ENCODE measurements around the gene PGAP6. TPM values are rescaled to one million over a fixed set of nuclear protein-coding genes. Genes with fewer than 3 reads are reported as not detected.
"Not testable (repeated sequence)": the region's sequence is repeated elsewhere in the genome, so short reads cannot be mapped to it uniquely, and the experiment has no call there.

PGAP6 gene
- total RNA-seq, 1 experiment from 2014 or later: 34.2 TPM

- no peak overlapping the region for H3K4me3 ChIP-seq
- DNase-seq: no peak
- H3K27me3 ChIP-seq: no peaks in the 10 kb centered on the region
- no peaks in the 10 kb centered on the region for H3K9me3 ChIP-seq
- H3K36me3 ChIP-seq: peaks cover 11% of the 10 kb centered on the region
Measured at GRCh38 chr16:333406-334094, 48.2 kb downstream of the PGAP6 start.

GRCh38 chr16:331181-331814 lies 50.5 kb downstream of the PGAP6 start:
- not testable (repeated sequence) for DNase-seq, H3K4me3 ChIP-seq
- peaks cover 11% of the 10 kb centered on the region for H3K36me3 ChIP-seq

GRCh38 chr16:330741-331140 lies 51.0 kb downstream of the PGAP6 start:
- no peaks in the 10 kb centered on the region for H3K27me3 ChIP-seq
- H3K9me3 ChIP-seq: no peaks in the 10 kb centered on the region
- DNase-seq: no peak
- peaks cover 10% of the 10 kb centered on the region for H3K36me3 ChIP-seq
- H3K4me3 ChIP-seq: no peak overlapping the region

More at GRCh38 chr16:331181-331814, 50.5 kb downstream of the PGAP6 start:
- H3K27me3 ChIP-seq, H3K9me3 ChIP-seq: not testable (repeated sequence)

- Histone ChIP-seq H3K9me3 (no peaks in the 10 kb centered on the region), H3K36me3 (peaks cover 14% of the 10 kb centered on the region), H3K4me3 (no peak overlapping the region), H3K27me3 (no peaks in the 10 kb centered on the region)
- no peak for DNase-seq
Measured at GRCh38 chr16:325375-326145, 56.2 kb downstream of the PGAP6 start.

- peaks cover 17% of the 10 kb centered on the region for H3K36me3 ChIP-seq
- H3K9me3 ChIP-seq: no peaks in the 10 kb centered on the region
- DNase-seq: no peak
- no peak overlapping the region for H3K4me3 ChIP-seq
- H3K27me3 ChIP-seq: no peaks in the 10 kb centered on the region
Measured at GRCh38 chr16:324451-325334, 57.1 kb downstream of the PGAP6 start.

- peaks cover 19% of the 10 kb centered on the region for H3K36me3 ChIP-seq
- H3K4me3 ChIP-seq: no peak overlapping the region
- H3K27me3 ChIP-seq: no peaks in the 10 kb centered on the region
- no peak for DNase-seq
- no peaks in the 10 kb centered on the region for H3K9me3 ChIP-seq
Measured at GRCh38 chr16:324201-324450, 57.7 kb downstream of the PGAP6 start.

- no peak for DNase-seq
- no peak overlapping the region for H3K4me3 ChIP-seq
- no peaks in the 10 kb centered on the region for H3K9me3 ChIP-seq
- H3K36me3 ChIP-seq: peaks cover 33% of the 10 kb centered on the region
- no peaks in the 10 kb centered on the region for H3K27me3 ChIP-seq
Measured at GRCh38 chr16:322476-323143, 59.2 kb downstream of the PGAP6 start.

GRCh38 chr16:321532-321931 lies 60.2 kb downstream of the PGAP6 start:
- Histone ChIP-seq H3K36me3 (peaks cover 35% of the 10 kb centered on the region), H3K27me3 (no peaks in the 10 kb centered on the region), H3K9me3 (no peaks in the 10 kb centered on the region), H3K4me3 (no peak overlapping the region)
- DNase-seq: no peak

Other genes with a start within 250 kb of the PGAP6 start
- 9.6 and 18.2 TPM in 2 replicates for gene NPRL3, start 243.3 kb downstream of the PGAP6 start, total RNA-seq (2014; rRNA removed; shearing (Covaris generic); ENCODE audit: low replicate concordance)
- not detected in 2 replicates for gene HBZ, start 229.3 kb downstream of the PGAP6 start, total RNA-seq (2014; rRNA removed; shearing (Covaris generic); ENCODE audit: low replicate concordance)
- gene HBM, start 216.0 kb downstream of the PGAP6 start, total RNA-seq (2014; rRNA removed; shearing (Covaris generic); ENCODE audit: low replicate concordance): not detected in 2 replicates
- gene HBA2, start 209.1 kb downstream of the PGAP6 start, total RNA-seq (2014; rRNA removed; shearing (Covaris generic); ENCODE audit: low replicate concordance): not detected in 2 replicates
- gene HBA1, start 205.3 kb downstream of the PGAP6 start, total RNA-seq (2014; rRNA removed; shearing (Covaris generic); ENCODE audit: low replicate concordance): not detected in 2 replicates
- not detected in 2 replicates for gene HBQ1, start 201.5 kb downstream of the PGAP6 start, total RNA-seq (2014; rRNA removed; shearing (Covaris generic); ENCODE audit: low replicate concordance)
- 45.1 and 58.4 TPM in 2 replicates for gene LUC7L, start 152.5 kb downstream of the PGAP6 start, total RNA-seq (2014; rRNA removed; shearing (Covaris generic); ENCODE audit: low replicate concordance)
- gene FAM234A, start 147.2 kb downstream of the PGAP6 start, total RNA-seq (2014; rRNA removed; shearing (Covaris generic); ENCODE audit: low replicate concordance): 65.6 and 106 TPM in 2 replicates
- gene RGS11, start 106.0 kb downstream of the PGAP6 start, total RNA-seq (2014; rRNA removed; shearing (Covaris generic); ENCODE audit: low replicate concordance): not detected in 2 replicates
- 5.9 TPM in 1 of 2 replicates, not detected in the other for gene ARHGDIG, start 101.4 kb downstream of the PGAP6 start, total RNA-seq (2014; rRNA removed; shearing (Covaris generic); ENCODE audit: low replicate concordance)
- gene PDIA2, start 98.8 kb downstream of the PGAP6 start, total RNA-seq (2014; rRNA removed; shearing (Covaris generic); ENCODE audit: low replicate concordance): 3.1 TPM in 1 of 2 replicates, not detected in the other
- gene AXIN1, start 29.3 kb downstream of the PGAP6 start, total RNA-seq (2014; rRNA removed; shearing (Covaris generic); ENCODE audit: low replicate concordance): 46.9 and 48.3 TPM in 2 replicates
- 172 and 192 TPM in 2 replicates for gene MRPL28, start 11.4 kb downstream of the PGAP6 start, total RNA-seq (2014; rRNA removed; shearing (Covaris generic); ENCODE audit: low replicate concordance)
- gene NME4, start 15.2 kb upstream of the PGAP6 start, total RNA-seq (2014; rRNA removed; shearing (Covaris generic); ENCODE audit: low replicate concordance): 188 and 350 TPM in 2 replicates
- 31.6 and 37.1 TPM in 2 replicates for gene DECR2, start 19.9 kb upstream of the PGAP6 start, total RNA-seq (2014; rRNA removed; shearing (Covaris generic); ENCODE audit: low replicate concordance)
- gene RAB11FIP3, start 43.7 kb upstream of the PGAP6 start, total RNA-seq (2014; rRNA removed; shearing (Covaris generic); ENCODE audit: low replicate concordance): 33.1 and 42.8 TPM in 2 replicates
- gene CAPN15, start 145.7 kb upstream of the PGAP6 start, total RNA-seq (2014; rRNA removed; shearing (Covaris generic); ENCODE audit: low replicate concordance): 42.2 and 55.9 TPM in 2 replicates
- gene PRR35, start 178.4 kb upstream of the PGAP6 start, total RNA-seq (2014; rRNA removed; shearing (Covaris generic); ENCODE audit: low replicate concordance): not detected in 2 replicates
- gene NHLRC4, start 185.0 kb upstream of the PGAP6 start, total RNA-seq (2014; rRNA removed; shearing (Covaris generic); ENCODE audit: low replicate concordance): not detected in 2 replicates
- gene PIGQ, start 188.0 kb upstream of the PGAP6 start, total RNA-seq (2014; rRNA removed; shearing (Covaris generic); ENCODE audit: low replicate concordance): 13.1 and 31.7 TPM in 2 replicates
- gene RAB40C, start 208.1 kb upstream of the PGAP6 start, total RNA-seq (2014; rRNA removed; shearing (Covaris generic); ENCODE audit: low replicate concordance): 12.4 and 20.8 TPM in 2 replicates
- not detected in 2 replicates for gene WFIKKN1, start 249.0 kb upstream of the PGAP6 start, total RNA-seq (2014; rRNA removed; shearing (Covaris generic); ENCODE audit: low replicate concordance)

Data from MG63 (cell line).